Measurements from ENCODE around the gene PLEKHA6. TPM values are rescaled to one million over a fixed set of nuclear protein-coding genes. Genes with fewer than 3 reads are reported as not detected.

The PLEKHA6 gene
- polyA plus RNA-seq, 3 donors, result 0.08 TPM; not detected in 1

DNA sequence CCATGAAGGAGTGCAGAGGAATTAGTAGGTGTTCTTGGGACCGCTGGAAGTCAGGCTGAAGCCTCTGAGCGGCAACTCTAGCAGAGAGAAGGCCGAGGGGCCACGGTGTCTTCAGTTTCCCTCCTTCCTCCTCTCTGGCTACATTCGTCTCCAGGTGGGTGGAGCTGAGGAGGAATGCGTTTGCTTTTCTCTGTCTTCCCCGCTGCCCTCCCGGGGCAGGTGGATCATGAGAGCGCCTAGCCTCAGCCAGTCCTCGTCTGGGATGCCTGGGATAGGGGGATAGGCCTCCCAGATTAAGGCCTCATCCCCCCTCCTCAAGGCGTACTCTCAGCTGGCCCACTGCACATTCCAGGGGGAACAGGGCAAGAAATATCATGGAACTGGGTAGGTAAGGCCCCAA is 138.5 kb downstream of the PLEKHA6 start:
- no peaks in the 10 kb centered on the region for H3K36me3 ChIP-seq (replicated peaks in 1 of 2; ENCODE audit: control insufficient read depth in 1 of 2, insufficient read depth in 2 of 2, low read length in 2 of 2)
- no peak overlapping the region for H3K4me3 ChIP-seq (replicated peaks in 1 of 3; ENCODE audit: low read depth in 2 of 3, low read length in 3 of 3)
- Mint-ChIP-seq H3K27ac (no peak overlapping the region), H3K27me3 (ENCODE audit: low read depth in 3 of 3) (peaks cover 0 to 1% (median 0%) of the 10 kb centered on the region in 3 donors), H3K9me3 (peaks cover 0 to 2% (median 0%) of the 10 kb centered on the region in 7 donors), H3K36me3 (no peaks in the 10 kb centered on the region), H3K4me3 (no peak overlapping the region), H3K4me1 (peaks cover 6% of the 10 kb centered on the region)
- WGBS (ENCODE audit: insufficient coverage), result 80% methylated on average over 1 of the region's 11 CpGs
- H3K9ac ChIP-seq (ENCODE audit: insufficient read depth, low read length, poor library complexity, severe bottlenecking), result no peak overlapping the region
- H2AFZ ChIP-seq (ENCODE audit: insufficient read depth, low read depth, low read length, poor library complexity, severe bottlenecking), result no peak overlapping the region
- H3K4me2 ChIP-seq (replicated peaks; ENCODE audit: extremely low read depth, low read length, poor library complexity, severe bottlenecking), result no peak overlapping the region
- no peaks in the 10 kb centered on the region for H3K4me1 ChIP-seq (ENCODE audit: control insufficient read depth in 1 of 2, insufficient read depth in 2 of 2, low read length in 2 of 2)
- intact Hi-C loops (cut with micrococcal nuclease), result no loop called here
- no peaks in the 10 kb centered on the region for H4K20me1 ChIP-seq (ENCODE audit: insufficient read depth, low read length)
- TF ChIP-seq, protein P1, sequence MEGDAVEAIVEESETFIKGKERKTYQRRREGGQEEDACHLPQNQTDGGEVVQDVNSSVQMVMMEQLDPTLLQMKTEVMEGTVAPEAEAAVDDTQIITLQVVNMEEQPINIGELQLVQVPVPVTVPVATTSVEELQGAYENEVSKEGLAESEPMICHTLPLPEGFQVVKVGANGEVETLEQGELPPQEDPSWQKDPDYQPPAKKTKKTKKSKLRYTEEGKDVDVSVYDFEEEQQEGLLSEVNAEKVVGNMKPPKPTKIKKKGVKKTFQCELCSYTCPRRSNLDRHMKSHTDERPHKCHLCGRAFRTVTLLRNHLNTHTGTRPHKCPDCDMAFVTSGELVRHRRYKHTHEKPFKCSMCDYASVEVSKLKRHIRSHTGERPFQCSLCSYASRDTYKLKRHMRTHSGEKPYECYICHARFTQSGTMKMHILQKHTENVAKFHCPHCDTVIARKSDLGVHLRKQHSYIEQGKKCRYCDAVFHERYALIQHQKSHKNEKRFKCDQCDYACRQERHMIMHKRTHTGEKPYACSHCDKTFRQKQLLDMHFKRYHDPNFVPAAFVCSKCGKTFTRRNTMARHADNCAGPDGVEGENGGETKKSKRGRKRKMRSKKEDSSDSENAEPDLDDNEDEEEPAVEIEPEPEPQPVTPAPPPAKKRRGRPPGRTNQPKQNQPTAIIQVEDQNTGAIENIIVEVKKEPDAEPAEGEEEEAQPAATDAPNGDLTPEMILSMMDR (IDR thresholded peaks at IDR 0.05), result no peak
- H3K9me3 ChIP-seq (replicated peaks in 1 of 2; ENCODE audit: control insufficient read depth in 1 of 2, insufficient read depth in 1 of 2, low read length in 2 of 2), result no peaks in the 10 kb centered on the region
- DNase-seq, result no peak
- H3K27me3 ChIP-seq (ENCODE audit: control insufficient read depth in 2 of 2, insufficient read depth in 2 of 2, low read length in 2 of 2), result no peaks in the 10 kb centered on the region
- no peak overlapping the region for H3K27ac ChIP-seq (ENCODE audit: low read depth in 1 of 2, low read length in 2 of 2)
- H3K79me2 ChIP-seq (ENCODE audit: insufficient read depth, low read length), result no peaks in the 10 kb centered on the region

DNA sequence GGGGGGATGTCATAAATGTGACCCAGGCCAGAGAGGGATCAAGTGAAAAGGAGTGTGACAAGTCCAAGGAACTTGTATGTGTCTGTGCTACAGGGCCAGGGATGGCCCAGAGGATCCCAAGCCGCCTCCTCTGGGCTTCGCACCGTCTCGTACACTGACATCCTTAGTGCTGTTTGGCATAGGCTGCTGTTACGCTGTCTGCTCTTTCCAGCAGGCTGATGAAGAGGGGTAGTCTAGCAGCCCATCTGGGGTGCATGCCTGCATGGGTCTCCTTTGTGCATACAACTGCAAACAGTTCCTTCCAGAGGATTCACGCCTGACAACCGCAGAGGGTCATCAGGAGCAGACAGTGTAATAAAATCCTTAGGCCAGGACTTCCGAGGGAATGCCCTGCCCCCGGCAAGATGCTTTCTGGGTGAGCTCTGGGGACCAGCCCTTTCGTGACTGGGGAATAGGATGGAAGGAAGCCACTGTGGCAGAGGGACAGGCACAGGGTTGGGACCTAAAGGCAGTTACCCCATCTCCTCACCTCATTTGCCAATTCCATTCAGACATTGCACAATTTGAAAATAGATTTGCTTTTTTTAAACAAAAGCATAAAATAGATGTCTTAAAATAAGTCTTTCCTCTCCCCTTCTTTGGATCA is 139.6 kb downstream of the PLEKHA6 start:
- H3K79me2 ChIP-seq (ENCODE audit: insufficient read depth, low read length), result no peaks in the 10 kb centered on the region
- H3K36me3 ChIP-seq (replicated peaks in 1 of 2; ENCODE audit: control insufficient read depth in 1 of 2, insufficient read depth in 2 of 2, low read length in 2 of 2), result no peaks in the 10 kb centered on the region
- TF ChIP-seq, protein P1 (IDR thresholded peaks at IDR 0.05), result no peak
- 94% methylated on average over 8 of the region's 10 CpGs for WGBS (ENCODE audit: insufficient coverage)
- H3K27me3 Mint-ChIP-seq (ENCODE audit: low read depth in 3 of 3), result peaks cover 0 to 1% (median 0%) of the 10 kb centered on the region in 3 donors
- H3K4me1 ChIP-seq (ENCODE audit: control insufficient read depth in 1 of 2, insufficient read depth in 2 of 2, low read length in 2 of 2), result no peaks in the 10 kb centered on the region
- no peak overlapping the region for H3K9ac ChIP-seq (ENCODE audit: insufficient read depth, low read length, poor library complexity, severe bottlenecking)
- H3K27ac Mint-ChIP-seq, result no peak overlapping the region
- H3K27me3 ChIP-seq (ENCODE audit: control insufficient read depth in 2 of 2, insufficient read depth in 2 of 2, low read length in 2 of 2), result no peaks in the 10 kb centered on the region
- H2AFZ ChIP-seq (ENCODE audit: insufficient read depth, low read depth, low read length, poor library complexity, severe bottlenecking), result no peak overlapping the region
- no peaks in the 10 kb centered on the region for H3K36me3 Mint-ChIP-seq
- H3K9me3 ChIP-seq (replicated peaks in 1 of 2; ENCODE audit: control insufficient read depth in 1 of 2, insufficient read depth in 1 of 2, low read length in 2 of 2), result no peaks in the 10 kb centered on the region
- no peak for DNase-seq
- no peak overlapping the region for H3K4me3 ChIP-seq (replicated peaks in 1 of 3; ENCODE audit: low read depth in 2 of 3, low read length in 3 of 3)
- peaks cover 6% of the 10 kb centered on the region for H3K4me1 Mint-ChIP-seq
- intact Hi-C loops (cut with micrococcal nuclease), result loop anchor here in 1 of 2 donors (5.0 kb wide), 1 partner anchor 142 kb away; no protein-coding TSS in a partner anchor
- no peak overlapping the region for H3K4me2 ChIP-seq (replicated peaks; ENCODE audit: extremely low read depth, low read length, poor library complexity, severe bottlenecking)
- H4K20me1 ChIP-seq (ENCODE audit: insufficient read depth, low read length), result no peaks in the 10 kb centered on the region
- peaks cover 0 to 2% (median 0%) of the 10 kb centered on the region in 7 donors for H3K9me3 Mint-ChIP-seq
- no peak overlapping the region for H3K27ac ChIP-seq (ENCODE audit: low read depth in 1 of 2, low read length in 2 of 2)
- no peak overlapping the region for H3K4me3 Mint-ChIP-seq

Data from CD14-positive monocyte (primary cell).